SW 1271 (cell line): ENCODE measurements around the gene LRP1B.

Experiments
- DNase-seq, 2 experiments: peaks; one replicate each; lab custom pipeline; 2025; lab: John Stamatoyannopoulos, UW

LRP1B gene

GRCh38 chr2:141508806-141509595, 621.8 kb downstream of the LRP1B start:
- no peak for DNase-seq

GRCh38 chr2:141508086-141508752, 622.6 kb downstream of the LRP1B start:
- no peak for DNase-seq

- no peak for DNase-seq
Measured at GRCh38 chr2:141506135-141506534, 624.7 kb downstream of the LRP1B start.

GRCh38 chr2:141501752-141502151, 629.1 kb downstream of the LRP1B start:
- no peak for DNase-seq

- no peak for DNase-seq
Measured at GRCh38 chr2:141499123-141499522, 631.7 kb downstream of the LRP1B start.

GRCh38 chr2:141498561-141498960, 632.3 kb downstream of the LRP1B start:
- DNase-seq, result no peak

- DNase-seq, result no peak
Measured at GRCh38 chr2:141497272-141497671, 633.5 kb downstream of the LRP1B start.

- DNase-seq, result no peak
Measured at GRCh38 chr2:141496810-141497209, 634.0 kb downstream of the LRP1B start.

GRCh38 chr2:141493936-141494335, 636.9 kb downstream of the LRP1B start:
- DNase-seq, result no peak

GRCh38 chr2:141492816-141493215, 638.0 kb downstream of the LRP1B start:
- no peak for DNase-seq

GRCh38 chr2:141490886-141491285, 639.9 kb downstream of the LRP1B start:
- no peak for DNase-seq

GRCh38 chr2:141482697-141483096, 648.1 kb downstream of the LRP1B start:
- DNase-seq, result no peak

- no peak for DNase-seq
Measured at GRCh38 chr2:141475801-141476200, 655.0 kb downstream of the LRP1B start.

- DNase-seq, result no peak
Measured at GRCh38 chr2:141468761-141469160, 662.1 kb downstream of the LRP1B start.

- no peak for DNase-seq
Measured at GRCh38 chr2:141467331-141467730, 663.5 kb downstream of the LRP1B start.

GRCh38 chr2:141464995-141465394, 665.8 kb downstream of the LRP1B start:
- DNase-seq, result no peak

GRCh38 chr2:141458351-141458750, 672.5 kb downstream of the LRP1B start:
- DNase-seq, result no peak

- DNase-seq, result no peak
Measured at GRCh38 chr2:141455877-141456276, 674.9 kb downstream of the LRP1B start.

- no peak for DNase-seq
Measured at GRCh38 chr2:141455211-141455826, 675.5 kb downstream of the LRP1B start.

- DNase-seq, result no peak
Measured at GRCh38 chr2:141440072-141440635, 690.7 kb downstream of the LRP1B start.

- DNase-seq, result no peak
Measured at GRCh38 chr2:141439524-141439923, 691.3 kb downstream of the LRP1B start.

GRCh38 chr2:141438536-141438935, 692.3 kb downstream of the LRP1B start:
- no peak for DNase-seq

- DNase-seq, result no peak
Measured at GRCh38 chr2:141437521-141437920, 693.3 kb downstream of the LRP1B start.
